Fibroblast of villous mesenchyme (primary cell): ENCODE results near the gene SEC16A. TPM values are rescaled to one million over a fixed set of nuclear protein-coding genes. Genes with fewer than 3 reads are reported as not detected.

Experiments used
- DNase-seq: peaks from one replicate; pipeline ENCODE4 v3.0.0-alpha.2; 2010; ENCODE audit warnings: low read depth
- H3K4me3 ChIP-seq: 2 replicates; pipeline ENCODE4 v1.5.1; 2011; ENCODE audit warnings: low read depth, mild to moderate bottlenecking, low read length
- CTCF ChIP-seq: IDR thresholded peaks from 2 replicates; pipeline ENCODE4 v1.5.1; 2012; ENCODE audit warnings: low read depth, mild to moderate bottlenecking, low read length; ENCODE audit not compliant: insufficient read depth
- total RNA-seq: library from RNA; depleted of rRNA; stranded (reverse); fragments of >200 nt; gene quantifications from 2 replicates; pipeline ENCODE4 v1.2.3, GENCODE V29; 2012

SEC16A gene
- total RNA-seq, 1 donor, result 43.2 TPM

- TF ChIP-seq CTCF, result no peak
- DNase-seq, result no peak
- H3K4me3 ChIP-seq, result no peak overlapping the region
Measured at GRCh38 chr9:136502196-136502595, 19.4 kb upstream of the SEC16A start.

DNA sequence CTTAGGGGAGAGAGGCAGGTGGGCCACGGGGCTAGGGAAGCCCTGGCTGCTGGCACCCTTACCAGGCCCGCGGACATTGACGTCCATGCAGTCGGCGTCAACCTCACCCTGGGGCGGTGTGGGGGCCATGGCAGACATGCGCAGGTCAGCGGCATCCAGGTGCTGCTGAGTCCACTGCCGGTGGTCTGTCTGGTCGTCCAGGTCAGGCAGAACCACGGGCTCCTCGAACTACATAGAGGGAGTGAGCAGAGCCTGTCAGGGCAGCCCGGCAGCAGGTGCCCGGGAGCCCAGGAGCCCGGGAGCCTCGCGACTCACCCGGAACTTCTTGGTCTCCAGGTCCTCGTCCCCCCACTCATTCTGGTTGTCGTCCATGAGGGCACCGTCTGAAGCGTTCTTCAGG, 18.8 kb upstream of the SEC16A start:
- no peak overlapping the region for H3K4me3 ChIP-seq
- DNase-seq, result no peak
- TF ChIP-seq CTCF, result no peak

- TF ChIP-seq CTCF, result no peak
- H3K4me3 ChIP-seq, result no peak overlapping the region
- no peak for DNase-seq
Measured at GRCh38 chr9:136499935-136500910, 17.4 kb upstream of the SEC16A start.

DNA sequence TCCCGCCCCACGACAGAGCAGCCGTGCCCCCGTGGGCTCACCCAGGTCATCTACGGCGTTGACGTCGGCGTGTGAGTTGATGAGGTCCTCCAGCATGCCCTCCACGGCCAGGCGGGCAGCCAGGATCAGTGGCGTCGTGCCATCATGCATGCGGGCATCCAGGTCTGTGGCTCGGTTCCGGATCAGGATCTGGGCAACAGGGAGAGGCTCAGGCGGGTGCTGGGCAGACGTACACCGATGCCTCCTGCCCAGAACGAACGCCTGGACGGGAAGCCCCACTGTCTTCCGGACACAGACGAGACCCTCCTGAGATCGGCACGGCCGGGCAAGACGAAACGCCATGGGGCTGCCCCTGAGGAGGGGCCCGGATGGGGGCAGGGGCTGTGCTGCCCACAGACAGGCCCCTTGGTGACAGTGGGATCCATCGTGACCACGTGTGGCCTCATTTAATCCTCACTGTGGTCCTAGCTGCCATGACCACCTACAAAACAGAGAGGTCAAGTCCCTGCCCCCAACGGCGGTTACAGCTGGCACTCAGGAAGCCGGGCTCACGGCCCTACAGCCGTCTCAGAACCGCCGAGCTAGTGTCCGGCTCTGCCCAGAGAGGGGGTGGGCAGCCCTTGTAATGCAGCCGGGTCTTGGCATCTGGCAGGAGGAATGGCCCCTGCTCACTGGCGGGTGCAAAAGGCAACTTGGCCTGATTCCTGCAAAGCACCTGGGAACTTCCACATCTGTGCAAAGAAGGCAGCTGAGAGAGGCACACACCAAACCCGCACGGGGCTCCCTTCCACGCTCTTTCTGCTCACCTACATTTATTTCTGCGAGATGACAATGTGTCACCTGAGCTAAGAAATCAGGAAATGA, 16.5 kb upstream of the SEC16A start:
- DNase-seq, result no peak
- no peak for TF ChIP-seq CTCF
- no peak overlapping the region for H3K4me3 ChIP-seq

DNA sequence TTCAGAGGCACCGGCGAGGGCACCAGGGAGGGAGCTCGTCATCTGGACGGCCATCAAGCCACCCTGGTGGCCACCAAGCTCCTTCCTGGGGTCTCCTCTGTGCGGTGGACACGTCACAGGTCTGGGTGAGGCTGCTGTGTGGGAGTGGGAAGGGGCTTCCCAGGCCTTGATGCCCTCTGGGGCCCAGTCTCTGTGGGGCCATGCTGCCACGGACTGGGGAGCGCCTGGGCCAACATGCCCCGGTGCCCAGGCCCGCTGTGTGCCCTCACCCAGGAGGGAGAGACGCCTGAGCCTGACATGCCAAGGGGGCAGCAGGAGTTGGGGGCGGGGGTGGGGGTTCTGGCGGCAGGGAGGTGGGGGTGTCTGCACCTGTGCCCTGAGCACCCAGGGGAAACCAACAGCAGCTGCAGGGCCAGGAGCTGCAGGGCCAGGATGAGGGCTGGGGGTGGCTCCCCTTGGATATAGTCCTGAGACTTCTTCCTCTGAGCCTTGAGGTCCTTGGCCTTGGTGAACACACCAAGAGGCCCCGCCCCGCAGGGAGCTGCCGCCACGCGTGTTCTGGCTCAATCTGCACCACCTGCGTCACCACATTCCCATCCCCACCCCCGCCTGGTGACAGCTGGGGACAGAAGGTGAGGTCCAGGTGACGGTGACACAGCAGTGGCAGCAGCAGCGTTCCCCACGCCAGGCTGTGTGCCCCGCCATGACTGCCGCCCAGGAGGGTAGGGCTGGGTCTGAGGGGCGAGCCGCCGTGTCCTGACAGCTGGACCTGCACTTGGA, 15.3 kb upstream of the SEC16A start:
- TF ChIP-seq CTCF, result no peak
- no peak for DNase-seq
- no peak overlapping the region for H3K4me3 ChIP-seq
